Subcutaneous abdominal adipose tissue (tissue), 5 donors: ENCODE measurements around the gene GALNT6.
"Not testable (repeated sequence)": the region's sequence is repeated elsewhere in the genome, so short reads cannot be mapped to it uniquely, and the experiment has no call there.

ENCODE experiments used
- H3K27ac ChIP-seq: one replicate; pipeline ENCODE4 v1.7.0; 2013; ENCODE audit warnings: low read depth, mild to moderate bottlenecking, inconsistent platforms, low read length, moderate library complexity
- H3K27me3 ChIP-seq, 5 donors: one replicate each; pipeline ENCODE4 v1.7.0; 2013; ENCODE audit warnings: low read length in 5 of 5, inconsistent platforms in 1 of 5; ENCODE audit not compliant: control insufficient read depth in 5 of 5, insufficient read depth in 4 of 5
- H3K36me3 ChIP-seq, 5 donors: one replicate each; pipeline ENCODE4 v1.7.0; 2013; ENCODE audit warnings: low read length in 5 of 5; ENCODE audit not compliant: control insufficient read depth in 5 of 5, insufficient read depth in 5 of 5
- H3K4me1 ChIP-seq, 5 donors: one replicate each; pipeline ENCODE4 v1.7.0; 2013; ENCODE audit warnings: low read length in 5 of 5, mild to moderate bottlenecking in 3 of 5, moderate library complexity in 1 of 5; ENCODE audit not compliant: control insufficient read depth in 5 of 5, insufficient read depth in 5 of 5
- H3K4me3 ChIP-seq, 5 donors: one replicate each; pipeline ENCODE4 v1.7.0; 2013; ENCODE audit warnings: low read length in 5 of 5, low read depth in 1 of 5
- H3K9ac ChIP-seq, 5 donors: one replicate each; pipeline ENCODE4 v1.7.0; 2013; ENCODE audit warnings: low read length in 5 of 5, mild to moderate bottlenecking in 4 of 5, moderate library complexity in 3 of 5
- H3K9me3 ChIP-seq, 5 donors: one replicate each; pipeline ENCODE4 v1.7.0; 2013; ENCODE audit warnings: low read length in 5 of 5; ENCODE audit not compliant: control insufficient read depth in 5 of 5
- donor health status: healthy.
- donor health status: healthy.
- donor health status: healthy.
- donor health status: healthy.
- donor health status: healthy.

The GALNT6 gene

GRCh38 chr12:51318846-51319599, 72.2 kb downstream of the GALNT6 start:
- Histone ChIP-seq H3K4me1 (peaks cover 0 to 5% (median 2%) of the 10 kb centered on the region in 5 donors), H3K4me3 (no peak overlapping the region), H3K36me3 (no peaks in the 10 kb centered on the region), H3K9me3 (no peaks in the 10 kb centered on the region), H3K27ac (no peak overlapping the region), H3K27me3 (no peaks in the 10 kb centered on the region), H3K9ac (no peak overlapping the region)

DNA sequence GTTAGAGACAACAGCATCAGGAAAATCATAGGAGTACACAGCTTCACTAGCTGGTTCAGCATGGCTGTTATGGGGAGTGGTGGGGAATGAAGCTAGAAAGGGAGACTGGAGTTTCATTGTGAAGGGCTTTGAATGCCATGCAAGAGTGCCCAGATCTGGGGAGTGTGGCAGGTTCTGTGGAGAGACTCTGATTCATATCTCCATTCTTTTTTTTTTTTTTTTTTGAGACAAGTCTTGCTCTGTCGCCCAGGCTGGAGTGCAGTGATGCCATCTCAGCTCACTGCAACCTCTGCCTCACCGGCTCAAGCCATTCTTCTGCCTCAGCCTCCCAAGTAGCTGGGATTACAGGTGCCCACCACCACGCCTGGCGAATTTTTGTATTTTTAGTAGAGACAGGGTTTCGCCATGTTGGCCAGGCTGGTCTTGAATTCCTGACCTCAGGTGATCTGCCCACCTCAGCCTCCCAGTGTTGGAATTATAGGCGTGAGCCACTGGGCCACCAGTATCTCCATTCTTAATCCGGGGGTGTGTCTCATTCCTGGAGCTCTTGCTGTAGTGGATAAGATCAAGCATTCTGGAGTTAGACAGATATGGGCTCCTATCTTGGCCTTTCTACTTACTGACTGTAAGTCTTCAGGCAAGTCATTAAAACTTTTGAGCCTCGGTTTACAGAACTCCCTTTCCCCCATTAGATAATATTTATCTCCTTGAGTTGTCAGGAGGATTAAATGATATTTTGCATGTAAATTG, 73.0 kb downstream of the GALNT6 start:
- H3K27ac ChIP-seq, H3K9me3 ChIP-seq, H3K4me3 ChIP-seq, H3K4me1 ChIP-seq, H3K9ac ChIP-seq, H3K36me3 ChIP-seq, H3K27me3 ChIP-seq: not testable (repeated sequence)

DNA sequence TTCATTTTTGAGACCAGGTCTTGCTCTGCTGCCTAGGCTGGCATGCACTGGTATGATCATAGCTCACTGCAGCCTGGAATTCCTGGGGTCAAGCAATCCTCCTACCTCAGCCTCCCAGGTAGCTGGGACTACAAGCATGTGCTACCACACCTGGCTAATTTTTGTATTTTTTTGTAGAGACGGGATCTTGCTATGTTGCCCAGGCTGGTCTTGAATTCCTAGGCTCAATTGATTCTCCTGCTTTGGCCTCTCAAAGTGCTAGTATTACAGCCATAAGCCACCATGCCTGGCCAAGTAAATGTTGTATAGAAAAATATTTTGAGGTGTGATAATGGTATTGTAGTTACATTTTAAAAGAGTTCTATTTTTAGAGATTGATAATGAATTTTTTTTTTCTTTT, 79.8 kb downstream of the GALNT6 start:
- Histone ChIP-seq H3K9ac (no peak overlapping the region), H3K27me3 (no peaks in the 10 kb centered on the region), H3K4me1 (no peaks in the 10 kb centered on the region), H3K36me3 (no peaks in the 10 kb centered on the region), H3K27ac (no peak overlapping the region), H3K4me3 (no peak overlapping the region), H3K9me3 (no peaks in the 10 kb centered on the region)

GRCh38 chr12:51307655-51308593, 83.3 kb downstream of the GALNT6 start:
- no peak overlapping the region for H3K9ac ChIP-seq
- no peak overlapping the region for H3K4me3 ChIP-seq
- no peaks in the 10 kb centered on the region for H3K27me3 ChIP-seq

GRCh38 chr12:51306507-51306906, 84.7 kb downstream of the GALNT6 start:
- Histone ChIP-seq H3K4me3 (no peak overlapping the region), H3K9me3 (no peaks in the 10 kb centered on the region), H3K4me1 (no peaks in the 10 kb centered on the region), H3K27ac (no peak overlapping the region), H3K27me3 (no peaks in the 10 kb centered on the region), H3K36me3 (peaks cover 0 to 3% (median 0%) of the 10 kb centered on the region in 5 donors), H3K9ac (no peak overlapping the region)

More at GRCh38 chr12:51307655-51308593, 83.3 kb downstream of the GALNT6 start:
- Histone ChIP-seq H3K4me1 (no peaks in the 10 kb centered on the region), H3K9me3 (no peaks in the 10 kb centered on the region), H3K27ac (no peak overlapping the region), H3K36me3 (no peaks in the 10 kb centered on the region)
